ENCODE data around the gene SEMA3A.

DNA sequence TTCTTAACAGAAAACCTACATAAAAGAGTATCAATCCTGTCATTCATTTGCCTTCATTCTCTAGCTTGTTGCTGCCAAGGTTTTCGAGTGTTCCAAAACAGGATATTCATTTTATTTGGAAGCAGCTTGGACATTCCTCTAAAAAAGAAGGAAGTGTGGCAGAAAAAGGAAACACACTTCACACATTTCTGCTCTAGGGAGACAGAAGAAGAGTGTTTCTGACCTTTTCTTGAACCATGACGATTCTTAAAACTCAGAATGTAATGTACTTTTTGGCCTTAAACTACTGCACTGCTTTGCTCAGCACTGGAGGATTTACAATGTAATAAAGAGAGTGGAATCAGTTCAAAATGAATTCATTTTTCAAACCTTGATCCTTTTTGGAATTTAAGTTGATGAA is 81.3 kb downstream of the SEMA3A start:
- TF ChIP-seq POLR2AphosphoS5 (IDR thresholded peaks at IDR 0.05) = no peak
- TF ChIP-seq, protein P1, sequence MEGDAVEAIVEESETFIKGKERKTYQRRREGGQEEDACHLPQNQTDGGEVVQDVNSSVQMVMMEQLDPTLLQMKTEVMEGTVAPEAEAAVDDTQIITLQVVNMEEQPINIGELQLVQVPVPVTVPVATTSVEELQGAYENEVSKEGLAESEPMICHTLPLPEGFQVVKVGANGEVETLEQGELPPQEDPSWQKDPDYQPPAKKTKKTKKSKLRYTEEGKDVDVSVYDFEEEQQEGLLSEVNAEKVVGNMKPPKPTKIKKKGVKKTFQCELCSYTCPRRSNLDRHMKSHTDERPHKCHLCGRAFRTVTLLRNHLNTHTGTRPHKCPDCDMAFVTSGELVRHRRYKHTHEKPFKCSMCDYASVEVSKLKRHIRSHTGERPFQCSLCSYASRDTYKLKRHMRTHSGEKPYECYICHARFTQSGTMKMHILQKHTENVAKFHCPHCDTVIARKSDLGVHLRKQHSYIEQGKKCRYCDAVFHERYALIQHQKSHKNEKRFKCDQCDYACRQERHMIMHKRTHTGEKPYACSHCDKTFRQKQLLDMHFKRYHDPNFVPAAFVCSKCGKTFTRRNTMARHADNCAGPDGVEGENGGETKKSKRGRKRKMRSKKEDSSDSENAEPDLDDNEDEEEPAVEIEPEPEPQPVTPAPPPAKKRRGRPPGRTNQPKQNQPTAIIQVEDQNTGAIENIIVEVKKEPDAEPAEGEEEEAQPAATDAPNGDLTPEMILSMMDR (IDR thresholded peaks at IDR 0.05) = no peak

Measured in breast epithelium (tissue), 3 donors.